Heart left ventricle (tissue), 16 donors: ENCODE results near the gene SCGB1C1. TPM values are rescaled to one million over a fixed set of nuclear protein-coding genes. Genes with fewer than 3 reads are reported as not detected.
A peak's percentile ranks its signal among the peaks of the same experiment; 100 is the strongest.
"Not testable (repeated sequence)": the region's sequence is repeated elsewhere in the genome, so short reads cannot be mapped to it uniquely, and the experiment has no call there.

Source experiments
- ATAC-seq, 4 donors: fragments of 200-7000 bp; cut with Tn5 transposase; one replicate each; pipeline ENCODE4 v1.9.1; 2020 to 2022; ENCODE audit warnings: moderate library complexity in 4 of 4, mild to moderate bottlenecking in 3 of 4, moderate number of reproducible peaks in 1 of 4
- DNase-seq, 5 donors: peaks; one replicate each; pipeline ENCODE4 v3.0.0-alpha.2; 2020
- H3K27ac ChIP-seq, 12 donors: fragments of 200-600 bp; sonication (generic) in 4 of 12; one replicate each; pipeline versions ENCODE4 v1.5.0 to v1.8.0; 2016 to 2022; ENCODE audit warnings: mild to moderate bottlenecking in 2 of 12
- H3K27me3 ChIP-seq, 9 donors: fragments of 200-600 bp; sonication (generic) in 2 of 9; one replicate each; pipeline versions ENCODE4 v1.5.1 to v1.8.0; 2016 to 2022; ENCODE audit warnings: mild to moderate bottlenecking in 3 of 9
- H3K36me3 ChIP-seq, 9 donors: fragments of 200-600 bp; sonication (generic) in 2 of 9; one replicate each; pipeline versions ENCODE4 v1.5.0 to v1.8.0; 2018 to 2022; ENCODE audit warnings: mild to moderate bottlenecking in 2 of 9
- H3K4me1 ChIP-seq, 12 donors: fragments of 200-600 bp; sonication (generic) in 4 of 12; one replicate each; pipeline versions ENCODE4 v1.5.0 to v1.8.0; 2016 to 2022; ENCODE audit warnings: mild to moderate bottlenecking in 3 of 12
- H3K4me3 ChIP-seq, 12 donors: fragments of 200-600 bp; sonication (generic) in 4 of 12; one replicate each; pipeline versions ENCODE4 v1.5.0 to v1.8.0; 2017 to 2022; ENCODE audit warnings: mild to moderate bottlenecking in 9 of 12, moderate library complexity in 4 of 12
- H3K9me3 ChIP-seq, 12 donors: fragments of 200-600 bp; sonication (generic) in 4 of 12; one replicate each; pipeline versions ENCODE4 v1.5.0 to v1.8.0; 2016 to 2022; ENCODE audit warnings: mild to moderate bottlenecking in 1 of 12
- POLR2A ChIP-seq, 2 donors: fragments of 450-650 bp; IDR thresholded peaks; one replicate each; pipeline ENCODE4 v1.6.1; 2017; ENCODE audit warnings: antibody characterized with exemption in 2 of 2, mild to moderate bottlenecking in 2 of 2, moderate library complexity in 2 of 2
- WGBS, 4 donors: extraction: QIAGEN DNeasy Blood & Tissue Kit in 2 of 4; methylation state at CpG; one replicate each; pipeline versions ENCODE4 v1.1.5 to v1.1.7; 2013 to 2018; 5-methylcytosine and 5-hydroxymethylcytosine counted together
- intact Hi-C, 10 donors: fragments of 100-400 bp; cut with DNase I; formaldehyde crosslinking; loops; one replicate each; pipeline versions ENCODE4 v1.11.1 to v1.14.2; 2022
- polyA plus RNA-seq, 2 donors: library from polyadenylated mRNA; stranded (reverse); fragments of 200-250 nt; gene quantifications; one replicate each; pipeline ENCODE4 v1.2.3, GENCODE V29; 2013
- total RNA-seq, 9 donors: library from RNA; depleted of rRNA in 2 of 9; stranded (reverse); fragments of >200 nt in 2 of 9; fragmentation: NEBNext Ultra II Directional in 3 of 9; extraction: Animal tissue kit (Norgen Biotek cat#: 25700) in 3 of 9; gene quantifications; one replicate each; pipeline versions ENCODE4 v1.1.0 to v1.2.4, GENCODE V29; 2016 to 2023
- TF ChIP-seq, protein P1 (sequence below), 12 donors: fragments of 200-600 bp; sonication (generic) in 4 of 12; IDR thresholded peaks; one replicate each; pipeline versions ENCODE4 v1.5.0 to v1.8.0; 2018 to 2022; ENCODE audit warnings: antibody characterized with exemption in 12 of 12, mild to moderate bottlenecking in 5 of 12
- donor health status: ischemic (EF 13 %, LVEDD 7.1; RV severe dilation, severe dysfunction).
- donor health status: healthy with polysubstance abuse.
- donor health status: DM: no; HTN: yes; CAD: no.
- donor health status: DM: no; HTN: no; CAD: no.
- donor health status: ischemic (EF 25% LVEDD 6.9; RV normal size, moderate dysfunction).
- donor health status: ischemic (EF 25% LVEDD 5.7; RV mildly dilated, moderate dysfunction).
- donor health status: healthy.
- donor health status: DM: yes; HTN: yes; CAD: no.
- donor health status: ischemic (EF 35%, LVEDD 5.7; RV mildly dilated, moderate dysfunction).
- donor health status: nonischemic (EF 11% LVEDD 7.7; RV severe dilation, severe dysfunction).
- donor health status: DM: yes; HTN: yes; CAD: no.
- donor health status: PGD.
- donor health status: ischemic (EF 29% LVEDD 5.4; RV normal size, mild dysfunction).
- donor health status: nonischemic (EF 23%, LVEDD 6.1; RV moderate dilation, normal function).

Gene SCGB1C1
- total and polyA plus RNA-seq, 11 donors = not detected

DNA sequence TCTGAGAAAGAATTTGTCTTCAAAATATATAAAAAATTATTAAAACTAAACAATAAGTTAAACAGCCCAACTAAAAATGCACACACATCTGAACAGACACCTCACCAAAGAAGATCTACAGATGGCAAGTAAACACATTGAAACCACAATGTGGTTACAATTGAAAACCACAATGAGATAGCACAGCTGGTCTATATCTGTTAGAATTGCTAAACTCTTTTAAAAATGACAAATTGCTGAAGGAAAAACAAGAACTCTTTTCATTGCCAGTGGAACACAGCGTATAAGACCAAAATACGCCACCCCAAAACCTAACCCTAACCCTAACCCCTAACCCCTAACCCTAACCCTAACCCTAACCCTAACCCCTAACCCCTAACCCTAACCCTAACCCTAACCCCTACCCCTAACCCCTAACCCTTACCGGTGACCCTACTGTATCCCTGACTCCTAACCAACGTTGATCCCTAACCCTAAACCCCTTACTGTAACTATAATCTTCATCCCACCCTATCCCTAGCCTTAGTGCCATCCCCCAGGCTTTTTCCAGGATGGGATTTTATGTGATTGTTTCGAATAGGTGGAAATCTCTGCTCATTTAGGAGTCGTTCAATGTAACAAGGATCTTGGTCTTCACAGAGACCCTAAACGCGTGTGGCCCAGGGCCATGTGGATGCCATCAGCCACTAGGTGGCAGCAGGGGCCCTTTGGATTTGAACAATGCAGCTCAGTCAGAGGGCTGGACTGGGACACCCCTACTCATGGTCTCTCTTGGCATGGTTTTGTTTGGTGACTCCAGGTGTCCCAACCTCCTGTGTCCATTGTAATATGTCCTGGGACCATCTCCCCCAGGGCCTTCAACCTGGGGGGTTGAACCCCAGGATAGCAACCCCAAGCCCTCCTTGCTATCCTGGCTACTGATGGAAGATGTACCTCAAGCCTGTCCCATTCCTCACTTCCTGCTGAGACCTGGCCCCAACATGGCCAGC is 1.1 kb upstream of the SCGB1C1 start:
- TF ChIP-seq, protein P1, sequence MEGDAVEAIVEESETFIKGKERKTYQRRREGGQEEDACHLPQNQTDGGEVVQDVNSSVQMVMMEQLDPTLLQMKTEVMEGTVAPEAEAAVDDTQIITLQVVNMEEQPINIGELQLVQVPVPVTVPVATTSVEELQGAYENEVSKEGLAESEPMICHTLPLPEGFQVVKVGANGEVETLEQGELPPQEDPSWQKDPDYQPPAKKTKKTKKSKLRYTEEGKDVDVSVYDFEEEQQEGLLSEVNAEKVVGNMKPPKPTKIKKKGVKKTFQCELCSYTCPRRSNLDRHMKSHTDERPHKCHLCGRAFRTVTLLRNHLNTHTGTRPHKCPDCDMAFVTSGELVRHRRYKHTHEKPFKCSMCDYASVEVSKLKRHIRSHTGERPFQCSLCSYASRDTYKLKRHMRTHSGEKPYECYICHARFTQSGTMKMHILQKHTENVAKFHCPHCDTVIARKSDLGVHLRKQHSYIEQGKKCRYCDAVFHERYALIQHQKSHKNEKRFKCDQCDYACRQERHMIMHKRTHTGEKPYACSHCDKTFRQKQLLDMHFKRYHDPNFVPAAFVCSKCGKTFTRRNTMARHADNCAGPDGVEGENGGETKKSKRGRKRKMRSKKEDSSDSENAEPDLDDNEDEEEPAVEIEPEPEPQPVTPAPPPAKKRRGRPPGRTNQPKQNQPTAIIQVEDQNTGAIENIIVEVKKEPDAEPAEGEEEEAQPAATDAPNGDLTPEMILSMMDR (IDR thresholded peaks at IDR 0.05) = peak in 11 of 12 donors; percentile 28 to 58 (median 46)
- H3K9me3 ChIP-seq, H3K27me3 ChIP-seq, H3K36me3 ChIP-seq, H3K4me1 ChIP-seq, H3K4me3 ChIP-seq, H3K27ac ChIP-seq, intact Hi-C loops: not testable (repeated sequence)
- ATAC-seq = peak in 3 of 4 donors; percentile 65 to 76 (median 71)
- DNase-seq = peak in 3 of 5 donors; percentile 18 to 65 (median 42)
- 44 to 92% (median 76%) methylated on average over 3 to 6 of the region's 8 CpGs for WGBS, 4 donors

DNA sequence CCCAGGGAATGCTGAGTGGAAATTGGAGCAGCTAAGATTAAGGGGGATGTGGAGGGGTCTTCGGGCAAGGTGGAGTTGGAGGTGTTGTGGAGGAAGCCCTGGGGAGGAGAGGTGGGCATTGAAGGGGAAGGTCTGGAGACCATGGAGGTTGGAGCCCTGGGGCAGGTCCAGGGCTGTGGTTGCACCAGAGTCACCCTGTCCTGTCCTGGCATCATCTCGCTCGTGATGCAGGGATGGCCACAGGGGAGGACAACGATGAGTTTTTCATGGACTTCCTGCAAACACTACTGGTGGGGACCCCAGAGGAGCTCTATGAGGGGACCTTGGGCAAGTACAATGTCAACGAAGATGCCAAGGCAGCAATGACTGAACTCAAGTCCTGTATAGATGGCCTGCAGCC is 603 bp downstream of the SCGB1C1 start:
- H3K4me3 ChIP-seq, intact Hi-C loops, H3K9me3 ChIP-seq, H3K36me3 ChIP-seq, H3K27ac ChIP-seq, ATAC-seq, H3K27me3 ChIP-seq, H3K4me1 ChIP-seq: not testable (repeated sequence)
- WGBS, 4 donors = 65 to 78% (median 76%) methylated on average over 5 of the region's 5 CpGs
- DNase-seq = peak in 1 of 5 donors; percentile 10

DNA sequence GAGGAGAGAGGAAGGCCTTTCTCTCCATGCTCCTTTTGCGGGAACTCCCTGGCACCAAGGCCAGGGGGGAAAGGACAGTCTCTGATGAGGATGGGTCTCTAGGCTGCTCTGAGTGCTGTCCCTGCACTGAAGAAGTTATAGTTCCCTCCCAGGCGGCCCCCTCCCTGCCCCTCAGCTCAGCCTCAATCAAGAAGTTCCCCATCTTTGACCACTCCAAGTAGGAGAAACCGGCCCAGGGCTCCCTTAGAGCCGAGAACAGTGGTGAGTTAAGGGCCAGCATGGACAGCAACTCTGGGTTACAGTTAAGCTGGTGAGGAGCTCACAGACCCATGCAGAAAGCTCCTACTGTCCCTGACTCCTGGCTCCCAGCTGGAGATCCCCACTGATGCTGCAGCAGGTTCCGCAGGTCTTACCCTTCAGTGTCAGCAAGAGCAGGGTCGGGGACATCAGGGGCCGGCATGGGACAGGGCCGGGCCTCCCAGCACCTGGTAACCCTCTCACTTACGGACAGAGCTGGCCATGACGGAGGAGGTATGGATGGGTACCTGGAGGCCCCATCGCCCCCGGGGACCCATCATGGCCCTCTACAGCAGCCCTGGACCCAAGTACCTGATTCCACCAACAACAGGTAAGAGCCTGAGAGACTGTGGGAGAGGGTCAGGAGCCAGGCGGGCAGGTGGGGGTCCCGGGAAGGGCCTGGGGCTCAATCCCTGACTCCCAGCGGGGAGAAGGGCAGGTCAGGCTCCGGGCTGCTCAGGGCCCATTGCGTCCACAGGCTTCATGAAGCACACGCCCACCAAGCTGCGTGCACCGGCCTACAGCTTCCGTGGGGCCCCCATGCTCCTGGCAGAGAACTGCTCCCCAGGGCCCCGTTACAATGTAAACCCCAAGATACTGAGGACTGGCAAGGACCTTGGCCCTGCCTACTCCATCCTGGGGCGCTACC is 4.2 kb downstream of the SCGB1C1 start:
- DNase-seq (peak in 3 of 5 donors; percentile 6 to 31 (median 15)), ATAC-seq (peak in 1 of 4 donors; percentile 3)
- no peaks in the 10 kb centered on the region for H3K9me3 ChIP-seq
- peaks cover 0 to 8% (median 0%) of the 10 kb centered on the region in 12 donors for H3K4me1 ChIP-seq
- H3K27me3 ChIP-seq = no peaks in the 10 kb centered on the region
- H3K36me3 ChIP-seq = peaks cover 0 to 21% (median 11%) of the 10 kb centered on the region in 9 donors
- no peak overlapping the region for H3K27ac ChIP-seq
- no peak for TF ChIP-seq POLR2A (IDR thresholded peaks at IDR 0.05)
- TF ChIP-seq, protein P1 (IDR thresholded peaks at IDR 0.05) = no peak
- H3K4me3 ChIP-seq = no peak overlapping the region
- WGBS, 4 donors = 83 to 94% (median 86%) methylated on average over 15 to 23 of the region's 23 CpGs
- intact Hi-C loops = loop anchor here in 1 of 10 donors (5.0 kb wide), 1 partner anchor 165 kb away; no protein-coding TSS in a partner anchor

DNA sequence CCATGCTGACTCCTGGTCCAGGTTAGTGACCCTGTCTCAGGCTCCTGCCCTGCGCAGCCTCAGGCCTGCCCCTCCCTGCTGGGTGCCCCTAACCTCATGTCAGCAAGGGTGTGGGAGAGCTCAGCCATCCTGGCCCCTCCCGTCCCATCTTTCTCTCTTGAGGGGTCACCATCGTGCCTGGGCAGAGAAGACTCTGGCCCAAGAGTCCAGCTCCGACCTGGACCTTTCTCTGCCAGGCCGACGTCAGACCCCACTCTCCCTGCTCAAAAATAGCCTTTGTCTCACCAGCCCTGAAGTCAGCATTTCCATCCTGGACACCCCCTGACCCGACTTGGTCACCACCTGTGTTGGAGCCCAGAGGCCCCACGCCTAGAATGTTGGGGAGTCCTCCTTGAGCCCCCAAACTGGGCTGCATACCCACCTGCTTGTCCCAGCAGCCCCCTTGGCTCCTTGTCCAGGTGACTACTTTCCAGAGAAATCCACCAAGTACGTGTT is 4.9 kb downstream of the SCGB1C1 start:
- peaks cover 0 to 15% (median 0%) of the 10 kb centered on the region in 12 donors for H3K4me1 ChIP-seq
- 84 to 91% (median 88%) methylated on average over 8 to 9 of the region's 9 CpGs for WGBS, 4 donors
- H3K4me3 ChIP-seq = no peak overlapping the region
- H3K9me3 ChIP-seq = no peaks in the 10 kb centered on the region
- ATAC-seq (peak in 2 of 4 donors; percentile 2 to 4), DNase-seq (peak in 3 of 5 donors; percentile 6 to 56 (median 17))
- H3K36me3 ChIP-seq = peaks cover 0 to 28% (median 14%) of the 10 kb centered on the region in 9 donors
- no peaks in the 10 kb centered on the region for H3K27me3 ChIP-seq
- TF ChIP-seq, protein P1 (IDR thresholded peaks at IDR 0.05) = no peak
- no peak for TF ChIP-seq POLR2A (IDR thresholded peaks at IDR 0.05)
- intact Hi-C loops = loop anchor here in 1 of 10 donors (5.0 kb wide), 1 partner anchor 165 kb away; no protein-coding TSS in a partner anchor
- H3K27ac ChIP-seq = no peak overlapping the region
